Measurements from ENCODE around the gene ACOT8.
"Not testable (repeated sequence)": the region's sequence is repeated elsewhere in the genome, so short reads cannot be mapped to it uniquely, and the experiment has no call there.

The ACOT8 gene

DNA sequence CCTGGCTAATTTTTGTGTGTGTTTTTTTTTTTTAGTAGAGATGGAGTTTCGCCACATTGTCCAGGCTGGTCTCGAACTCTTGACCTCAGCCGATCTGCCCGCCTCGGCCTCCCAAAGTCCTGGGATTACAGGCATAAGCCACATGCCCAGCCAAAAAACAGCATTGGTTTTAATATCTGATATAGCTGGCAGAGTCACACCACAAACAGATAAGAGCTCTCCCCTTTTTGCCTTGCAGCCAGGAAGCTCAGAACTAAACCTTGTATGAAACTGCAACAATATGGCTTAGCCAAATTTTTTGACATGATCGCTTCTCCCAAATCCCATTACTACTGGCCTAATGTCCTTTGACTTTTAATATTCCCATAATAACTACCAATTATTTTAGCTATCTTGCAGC is 4.9 kb downstream of the ACOT8 start:
- no peak for DNase-seq (ENCODE audit: low spot score)

DNA sequence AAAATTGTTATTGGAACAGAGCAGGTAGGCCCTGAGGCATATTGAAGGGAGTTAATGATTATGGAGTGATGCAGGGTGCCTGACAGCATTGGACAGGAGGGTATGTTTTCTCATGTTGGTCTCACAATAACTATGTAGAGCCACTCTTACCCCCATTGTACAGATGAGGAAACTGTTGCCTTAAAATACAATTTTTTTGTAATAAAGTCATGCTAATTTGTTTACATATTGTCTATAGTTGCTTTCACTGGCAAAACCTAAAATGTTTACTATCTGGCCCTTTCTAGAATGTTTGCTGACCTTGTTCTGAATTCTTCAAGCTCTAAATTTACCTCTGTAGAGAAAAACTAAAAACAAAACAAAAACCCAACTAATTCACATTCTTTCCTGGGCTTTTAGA is 5.7 kb downstream of the ACOT8 start:
- DNase-seq (ENCODE audit: low spot score): no peak

DNA sequence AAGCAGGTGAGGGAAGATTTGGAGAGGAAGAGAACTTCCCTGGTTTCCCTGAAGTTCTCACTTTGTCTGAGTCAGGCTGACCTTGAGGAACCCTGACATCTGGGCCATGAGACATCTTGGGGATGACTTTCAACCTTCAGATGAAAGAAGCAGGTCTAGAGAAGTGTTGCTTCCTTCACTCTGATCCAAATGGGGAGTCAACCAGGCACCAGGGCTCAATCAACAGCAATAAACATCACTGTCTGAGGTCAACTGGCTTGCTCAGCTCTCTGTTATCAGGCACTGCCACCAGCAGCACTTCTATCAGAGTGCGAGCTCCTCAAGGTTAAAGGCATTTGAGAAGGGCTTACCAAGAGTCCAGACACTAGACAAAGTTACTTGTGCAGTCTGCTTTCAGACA is 6.3 kb downstream of the ACOT8 start:
- DNase-seq (ENCODE audit: low spot score): no peak

DNA sequence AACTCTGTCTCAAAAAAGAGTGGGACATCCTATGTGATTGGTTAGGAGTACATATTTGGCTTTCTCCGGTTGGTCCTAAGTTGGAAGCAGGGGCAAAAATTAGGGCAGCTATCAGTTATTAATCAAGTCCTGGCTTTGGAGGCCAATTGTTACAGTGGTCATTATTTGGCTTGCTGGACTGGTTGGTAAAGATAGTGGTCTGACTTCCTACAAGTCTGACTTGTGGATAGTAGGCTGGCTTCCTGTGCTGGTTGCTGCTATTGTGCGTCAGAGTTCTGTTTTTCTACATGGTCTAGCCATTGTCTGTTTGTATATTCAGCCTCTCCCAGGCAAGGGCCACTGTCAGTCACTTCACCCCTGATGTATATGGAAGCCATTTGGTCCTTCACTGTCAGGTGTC is 7.0 kb downstream of the ACOT8 start:
- no peak for DNase-seq (ENCODE audit: low spot score)

DNA sequence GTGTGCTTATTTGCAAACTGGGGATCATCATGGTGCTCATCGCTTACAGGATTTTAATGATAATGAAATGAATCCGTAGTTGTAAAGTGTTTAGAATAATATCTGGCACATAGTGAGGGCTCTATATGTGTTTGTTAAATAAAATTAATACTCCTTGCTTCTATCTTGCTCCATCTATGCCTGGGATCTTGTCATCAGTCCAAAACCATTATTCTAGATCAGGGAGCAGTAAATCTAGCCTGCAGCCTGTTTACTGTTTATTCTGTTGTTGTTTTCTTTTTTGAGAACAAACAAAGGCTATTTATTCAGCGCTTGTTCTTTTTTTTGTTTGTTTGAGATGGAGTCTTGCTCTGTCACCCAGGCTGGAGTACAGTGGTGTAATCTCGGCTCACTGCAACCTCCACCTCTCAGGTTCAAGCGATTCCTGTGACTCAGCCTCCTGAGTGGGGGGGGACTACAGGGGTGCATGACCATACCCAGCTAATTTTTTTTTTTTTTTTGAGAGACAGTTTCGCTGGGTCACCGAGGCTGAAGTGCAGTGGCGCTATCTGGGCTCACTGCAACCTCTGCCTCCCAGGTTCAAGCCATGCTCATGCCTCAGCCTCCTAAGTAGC is 8.1 kb downstream of the ACOT8 start:
- no peak for DNase-seq (ENCODE audit: low spot score)

DNA sequence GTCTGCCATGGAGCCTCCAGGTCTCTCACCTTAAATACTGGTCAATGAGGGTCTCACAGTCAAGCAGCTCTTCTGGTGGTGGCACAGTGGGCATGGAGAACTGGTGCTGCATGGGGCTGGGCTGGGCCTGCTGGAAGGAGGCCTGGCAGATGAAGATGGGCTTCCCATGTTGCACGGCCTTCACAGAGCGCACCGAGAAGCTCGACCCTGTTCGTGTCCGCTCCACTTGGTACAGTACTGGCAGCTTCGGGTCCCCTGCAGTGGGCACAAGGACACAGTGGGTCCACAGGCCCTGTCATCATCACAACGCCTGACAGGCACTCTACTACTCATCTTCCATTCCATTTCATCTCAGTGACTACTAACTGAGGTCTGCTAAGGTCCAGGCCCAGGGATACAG is 8.8 kb downstream of the ACOT8 start:
- DNase-seq (ENCODE audit: low spot score): no peak

DNA sequence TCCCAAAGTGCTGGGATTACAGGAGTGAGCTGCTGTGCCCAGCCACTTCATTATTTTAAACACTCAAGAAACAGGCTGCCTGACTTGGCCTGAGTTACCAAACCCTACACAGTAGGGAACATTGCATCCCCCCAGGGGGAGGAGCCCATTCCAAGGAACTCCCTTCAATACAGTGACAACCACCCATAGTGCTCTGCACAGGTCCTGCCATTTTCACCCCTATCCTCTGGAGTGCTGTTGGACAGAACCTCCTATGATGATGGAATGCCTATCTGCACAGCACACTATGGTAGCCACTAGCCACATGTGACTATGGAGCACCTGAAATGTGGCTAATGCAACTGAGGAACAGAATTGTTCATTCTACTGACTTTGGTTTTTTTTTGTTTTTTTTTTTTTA is 11.7 kb downstream of the ACOT8 start:
- DNase-seq (ENCODE audit: low spot score): no peak

DNA sequence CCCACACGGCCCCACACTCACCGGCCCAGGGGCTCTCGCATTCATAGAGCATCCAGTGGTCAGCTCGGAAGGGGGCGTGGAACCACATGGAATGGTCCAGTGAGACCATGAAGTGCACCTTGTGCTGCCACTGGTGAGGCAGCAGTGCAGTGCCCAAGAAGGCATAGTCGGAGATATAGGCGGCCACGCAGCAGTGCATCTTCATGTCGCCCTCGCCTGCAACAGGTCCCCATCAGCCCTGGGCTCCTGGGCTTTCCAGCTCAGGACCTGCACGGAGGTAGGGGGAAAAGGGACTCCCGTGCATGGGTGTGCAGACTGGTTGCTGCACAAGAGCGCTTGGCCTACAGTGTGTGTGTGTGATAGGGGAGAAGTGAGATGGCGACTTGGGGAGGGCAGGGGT is 13.7 kb downstream of the ACOT8 start:
- DNase-seq (ENCODE audit: low spot score): no peak

DNA sequence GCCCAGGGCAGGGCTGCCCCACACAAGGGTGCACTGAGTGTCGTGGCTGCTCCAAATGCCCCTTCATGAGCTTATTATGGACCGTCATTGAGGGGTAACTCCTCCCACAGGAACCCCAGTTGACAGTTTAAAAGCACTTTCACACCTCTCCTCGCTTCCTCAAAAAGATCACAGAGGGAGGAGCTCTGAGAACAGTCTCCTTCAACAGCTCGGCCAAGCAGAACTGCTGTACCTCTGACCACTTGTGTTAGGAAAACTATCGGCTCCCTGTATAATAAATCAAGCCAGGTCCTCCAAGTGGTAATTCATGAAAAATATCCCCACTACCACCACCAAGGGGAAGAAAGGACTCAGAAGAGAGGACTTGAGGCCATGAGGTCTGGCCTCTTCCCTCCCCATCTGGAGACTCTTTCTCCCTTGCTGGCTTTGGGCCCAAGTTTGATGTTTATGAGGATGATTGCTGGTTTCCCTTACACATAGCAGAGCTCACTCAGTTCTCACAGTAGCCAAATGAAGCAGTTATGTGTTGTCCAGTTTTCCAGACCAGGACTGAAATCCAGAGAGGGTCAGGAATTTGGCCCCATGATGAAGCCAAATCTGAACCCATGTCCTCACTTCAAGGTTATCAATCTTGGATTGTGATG is 14.9 kb downstream of the ACOT8 start:
- no peak for DNase-seq (ENCODE audit: low spot score)

DNA sequence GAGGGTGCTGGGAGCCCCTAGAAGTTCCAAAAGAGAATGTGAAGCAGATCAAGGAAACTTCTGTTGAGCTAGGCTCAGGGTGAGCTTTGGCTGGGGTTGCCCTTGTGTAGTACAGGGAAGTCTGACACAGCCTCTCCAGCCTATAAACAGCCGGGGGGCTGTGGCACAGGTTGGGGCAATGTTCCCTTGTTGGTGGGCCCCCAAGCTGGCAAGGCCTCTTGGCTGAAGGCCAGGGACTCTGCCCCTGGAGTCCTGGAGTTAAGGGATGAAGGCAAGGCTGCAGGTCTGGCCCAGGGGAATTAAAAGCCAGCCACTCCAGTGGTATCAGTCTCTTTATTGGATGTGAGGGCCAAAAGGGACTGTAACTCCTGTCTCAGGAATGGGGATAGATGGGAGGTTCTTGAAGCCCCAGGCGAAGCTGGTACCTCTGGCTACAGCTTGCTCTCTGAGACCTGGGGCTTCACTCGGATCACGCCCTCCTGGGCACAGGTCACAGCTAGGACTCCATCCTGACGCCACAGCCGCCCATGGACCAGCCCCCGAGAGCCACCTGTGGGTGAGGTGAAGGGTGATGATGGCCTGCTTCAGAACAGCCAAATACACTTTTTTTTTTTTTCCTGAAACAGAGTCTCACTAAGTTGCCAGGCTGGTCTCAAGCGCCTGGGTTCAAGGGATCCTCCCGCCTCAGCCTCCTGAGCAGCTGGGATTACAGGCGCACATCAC is 15.6 kb downstream of the ACOT8 start:
- DNase-seq (ENCODE audit: low spot score): no peak

DNA sequence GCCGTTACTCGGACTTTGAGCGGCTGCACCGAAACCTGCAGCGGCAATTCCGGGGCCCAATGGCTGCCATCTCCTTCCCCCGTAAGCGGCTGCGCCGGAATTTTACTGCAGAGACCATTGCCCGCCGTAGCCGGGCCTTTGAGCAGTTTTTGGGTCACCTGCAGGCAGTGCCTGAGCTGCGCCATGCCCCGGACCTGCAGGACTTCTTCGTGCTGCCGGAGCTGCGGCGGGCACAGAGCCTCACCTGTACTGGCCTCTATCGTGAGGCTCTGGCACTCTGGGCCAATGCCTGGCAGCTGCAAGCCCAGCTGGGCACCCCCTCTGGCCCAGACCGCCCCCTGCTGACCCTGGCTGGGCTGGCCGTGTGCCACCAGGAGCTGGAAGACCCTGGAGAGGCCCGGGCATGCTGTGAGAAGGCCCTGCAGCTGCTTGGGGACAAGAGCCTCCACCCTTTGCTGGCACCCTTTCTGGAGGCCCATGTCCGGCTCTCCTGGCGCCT is 16.4 kb downstream of the ACOT8 start:
- DNase-seq (ENCODE audit: low spot score): no peak

DNA sequence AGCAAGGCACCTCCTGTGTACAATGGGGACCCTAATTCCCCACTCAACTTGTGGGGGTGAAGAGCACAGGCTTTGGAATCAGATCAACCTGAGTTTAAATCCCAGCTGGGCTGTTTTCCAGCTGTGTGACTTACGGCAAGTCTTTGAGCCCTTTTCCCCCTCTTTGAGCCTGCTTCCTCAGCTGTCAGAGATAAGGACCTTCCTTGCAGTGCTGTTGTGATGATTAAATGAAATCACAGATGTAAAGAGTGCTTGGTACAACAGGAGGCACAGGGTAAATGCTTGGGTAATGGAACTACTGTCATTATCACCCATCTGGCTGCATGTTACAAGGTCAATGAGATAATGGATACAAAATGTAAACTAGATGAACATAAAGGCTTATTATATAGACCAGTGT is 20.4 kb downstream of the ACOT8 start:
- no peak for DNase-seq (ENCODE audit: low spot score)

DNA sequence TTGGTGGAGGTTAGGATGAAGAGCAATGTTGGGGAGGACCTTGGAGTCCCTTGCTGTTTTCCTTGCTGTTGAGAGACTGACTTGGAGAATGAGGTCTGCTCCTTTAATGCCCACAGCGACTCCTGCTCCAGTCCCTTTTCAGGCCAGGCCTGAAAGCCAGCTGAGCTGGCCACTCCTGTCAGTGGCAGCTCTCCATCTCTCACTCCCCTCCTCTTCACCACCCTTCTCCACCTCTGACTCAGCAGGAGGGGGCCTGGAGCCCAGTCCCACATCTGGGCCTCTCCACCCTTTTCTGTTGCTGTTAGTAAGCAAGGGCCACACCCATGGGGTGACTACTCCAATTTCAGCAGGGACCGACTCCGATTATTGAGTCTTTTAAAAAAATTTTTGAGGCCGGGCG is 21.4 kb downstream of the ACOT8 start:
- no peak for DNase-seq (ENCODE audit: low spot score)

DNA sequence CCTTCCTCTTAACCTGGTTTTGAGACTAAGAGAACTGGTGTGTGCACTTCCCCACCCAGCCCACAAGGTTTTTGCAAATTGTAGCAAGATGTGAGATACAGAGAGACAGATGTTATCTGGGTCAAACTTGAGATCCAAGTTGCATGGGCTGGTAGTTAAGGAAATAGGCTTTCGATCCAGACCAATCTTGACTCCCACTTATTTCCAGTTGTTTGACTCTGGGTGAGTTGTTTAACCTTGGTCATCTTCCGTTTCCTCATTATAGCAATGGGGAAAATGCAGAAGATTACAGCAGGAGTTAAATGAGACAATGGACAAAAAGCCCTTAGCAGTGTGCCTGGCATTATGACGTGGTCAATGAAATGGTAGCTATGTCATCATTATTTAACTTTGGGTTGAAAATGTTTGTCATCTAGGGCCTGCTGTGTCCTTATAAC is 21.8 kb downstream of the ACOT8 start:
- DNase-seq (ENCODE audit: low spot score): no peak

DNA sequence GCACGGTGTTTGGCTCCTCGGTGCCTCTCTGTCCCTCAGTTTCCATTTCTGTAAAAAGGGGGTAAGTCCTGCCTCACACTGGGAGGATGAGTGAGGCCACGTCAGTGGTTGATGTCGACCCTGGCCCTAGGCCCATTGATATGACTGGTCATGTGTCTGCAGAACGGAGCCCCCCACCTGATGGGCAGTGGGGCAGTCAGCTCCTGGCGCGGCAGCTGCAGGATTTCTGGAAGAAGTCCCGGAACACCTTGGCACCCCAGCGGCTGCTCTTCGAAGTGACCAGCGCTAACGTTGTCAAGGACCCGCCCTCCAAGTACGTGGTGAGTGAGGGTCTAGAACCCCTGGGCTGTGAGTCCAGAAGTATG is 22.4 kb downstream of the ACOT8 start:
- DNase-seq (ENCODE audit: low spot score): no peak

DNA sequence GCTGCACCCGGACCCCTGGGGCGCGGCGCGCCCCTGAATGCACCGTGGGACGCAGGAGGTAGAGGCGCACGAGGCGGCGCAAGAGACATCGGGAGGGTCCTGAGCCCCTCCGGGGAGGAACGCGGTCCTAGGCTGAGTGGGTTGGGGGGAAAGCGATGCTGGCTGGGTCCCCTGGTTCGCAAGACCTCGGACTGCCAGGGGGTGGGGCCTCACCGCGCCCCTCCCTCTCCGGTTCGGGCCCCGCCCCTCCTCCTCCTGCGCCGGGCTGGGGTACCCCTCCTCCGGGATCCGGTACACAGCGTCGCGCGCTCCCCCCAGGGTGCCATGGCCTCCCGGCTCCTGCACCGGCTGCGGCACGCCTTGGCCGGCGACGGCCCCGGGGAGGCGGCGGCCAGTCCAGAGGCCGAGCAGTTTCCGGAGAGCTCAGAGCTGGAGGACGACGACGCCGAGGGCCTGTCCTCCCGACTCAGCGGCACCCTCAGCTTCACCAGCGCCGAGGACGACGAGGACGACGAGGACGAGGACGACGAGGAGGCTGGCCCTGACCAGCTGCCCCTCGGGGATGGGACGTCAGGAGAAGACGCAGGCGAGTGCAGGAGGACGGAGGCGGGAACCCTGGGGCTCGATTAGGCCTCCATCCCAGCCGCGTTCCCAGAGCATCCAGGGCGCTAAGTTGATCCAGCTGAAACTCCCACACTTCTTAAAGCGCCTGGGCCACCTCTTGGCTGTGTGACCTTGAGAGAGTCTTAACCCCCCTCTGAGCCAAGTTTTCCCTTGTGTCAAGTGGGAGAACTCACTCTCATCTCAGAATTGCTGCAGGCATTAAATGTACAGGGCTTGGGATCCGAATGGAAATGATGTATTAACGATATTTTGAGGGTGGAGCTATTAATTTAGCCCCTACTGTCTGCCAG is 23.1 kb downstream of the ACOT8 start:
- peak; percentile 75 for DNase-seq (ENCODE audit: low spot score)

DNA sequence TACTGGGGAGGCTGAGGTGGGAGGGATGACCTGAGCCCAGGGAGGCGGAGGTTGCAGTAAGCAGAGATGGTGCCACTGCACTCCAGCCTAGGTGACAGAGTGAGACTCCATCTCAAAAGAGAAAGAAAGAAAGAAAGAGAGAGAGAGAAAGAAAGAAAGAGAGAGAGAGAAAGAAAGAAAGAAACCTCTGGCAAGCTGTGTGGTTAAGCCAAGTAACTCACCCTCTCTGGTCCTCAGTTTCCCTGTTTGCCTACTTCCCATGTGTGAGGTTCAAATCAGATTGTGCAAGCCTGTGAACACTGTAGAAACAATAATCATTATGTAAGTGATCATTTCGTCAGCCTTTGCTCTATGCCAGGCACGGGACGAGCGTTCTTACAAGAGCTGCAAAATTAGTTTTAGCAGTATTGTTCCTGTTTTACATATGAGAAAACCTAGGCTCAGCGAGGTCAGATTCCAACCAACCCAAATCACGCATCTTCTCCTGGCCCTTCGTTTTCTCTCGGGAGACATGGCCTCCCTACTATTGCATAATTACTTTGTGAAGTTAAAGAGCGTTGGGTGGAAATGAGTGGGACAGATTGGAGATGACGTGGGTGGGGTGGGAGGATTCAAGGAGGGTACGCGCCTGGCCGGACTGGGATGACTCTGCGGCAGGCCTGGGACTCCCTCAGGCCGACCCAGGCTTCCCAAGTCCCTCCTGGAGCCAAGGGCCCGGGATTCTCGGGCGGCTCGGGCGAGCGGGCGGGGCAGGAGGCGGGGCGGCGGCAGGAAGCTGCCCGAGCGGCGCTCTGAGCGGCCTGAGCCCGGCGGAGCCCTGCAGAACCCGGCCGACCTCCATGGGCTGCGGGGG is 23.9 kb downstream of the ACOT8 start, which contains the start of gene SNX21:
Gene SNX21, plus strand, starts transcription at position 770 of the 853 bp plus-strand sequence. CDS start 121 bp downstream, outside the sequence.
- DNase-seq (ENCODE audit: low spot score): peak; percentile 77

DNA sequence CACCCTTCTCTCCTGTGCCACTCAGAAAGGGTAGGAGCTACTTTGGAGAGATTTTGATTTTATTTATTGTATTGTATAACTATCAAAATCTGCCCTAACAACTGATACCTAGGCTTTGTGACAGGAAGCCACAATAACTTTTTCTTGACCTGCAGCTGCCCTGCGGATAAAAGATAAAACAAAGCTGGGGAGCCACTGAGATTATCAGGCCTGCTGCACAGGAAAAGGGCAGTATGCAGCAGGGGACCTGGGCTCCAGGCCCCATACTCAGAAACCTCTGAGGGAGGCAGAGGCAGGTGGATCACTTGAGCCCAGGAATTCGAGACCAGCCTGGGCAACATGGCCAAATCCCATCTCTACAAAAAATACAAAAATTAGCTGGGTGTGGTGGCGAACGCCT is 24.6 kb downstream of the ACOT8 start:
- no peak for DNase-seq (ENCODE audit: low spot score)

DNA sequence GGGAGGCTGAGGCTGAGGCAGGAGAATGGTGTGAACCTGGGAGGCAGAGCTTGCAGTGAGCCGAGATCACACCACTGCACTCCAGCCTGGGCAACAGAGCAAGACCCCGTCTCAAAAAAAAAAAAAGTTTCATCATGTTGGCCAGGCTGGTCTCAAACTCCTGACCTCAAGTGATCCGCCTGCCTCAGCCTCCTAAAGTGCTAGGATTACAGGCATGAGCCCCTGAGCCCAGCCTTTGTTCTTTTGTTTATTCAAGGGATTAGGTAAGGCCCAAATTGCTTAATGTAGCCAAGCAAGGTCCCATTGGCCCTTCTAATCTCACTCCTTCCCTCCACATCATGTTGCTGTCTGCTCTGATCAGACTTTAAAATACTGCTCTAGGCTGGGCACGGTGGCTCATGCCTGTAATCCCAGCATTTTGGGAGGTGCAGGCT is 27.5 kb downstream of the ACOT8 start:
- not testable (repeated sequence) for DNase-seq (ENCODE audit: low spot score)

DNA sequence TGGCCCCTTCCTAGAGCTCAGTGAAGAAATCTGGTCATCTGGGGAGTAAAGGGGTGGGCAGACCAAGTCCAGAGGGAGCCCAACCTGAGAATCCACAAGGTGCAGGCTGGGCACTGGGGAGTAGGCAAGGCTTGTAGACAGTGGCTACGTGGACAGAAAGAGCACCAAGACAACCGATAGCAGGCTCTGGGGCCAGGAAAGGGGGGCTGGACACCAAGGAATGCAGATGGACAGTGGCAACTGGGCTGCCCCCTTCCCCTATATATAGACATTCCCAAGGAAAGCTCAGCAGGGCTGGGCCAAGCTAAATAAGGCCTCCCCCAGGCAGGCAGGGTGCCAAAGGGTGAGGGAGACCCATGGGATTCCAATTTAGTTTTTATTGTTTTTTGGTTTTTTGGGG is 28.6 kb downstream of the ACOT8 start:
- no peak for DNase-seq (ENCODE audit: low spot score)

DNA sequence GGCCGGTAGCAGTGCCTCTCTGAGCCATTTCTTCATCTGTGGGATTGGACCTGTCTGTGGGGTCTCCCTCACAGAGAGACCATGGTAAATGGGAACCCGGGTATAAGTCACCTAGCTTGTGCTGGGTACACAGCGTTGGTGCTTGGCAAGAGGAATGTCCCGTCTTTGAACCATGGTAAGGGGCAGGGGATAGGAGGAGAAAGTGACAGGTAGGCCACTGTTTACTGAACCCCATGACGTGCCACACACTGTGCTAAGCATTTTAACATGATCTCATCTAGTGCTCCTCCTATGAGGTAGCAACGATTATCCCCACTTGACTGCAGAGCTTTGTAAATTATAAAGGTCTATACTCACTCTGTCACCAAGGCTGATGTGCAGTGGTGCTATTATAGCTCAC is 29.5 kb downstream of the ACOT8 start:
- DNase-seq (ENCODE audit: low spot score): no peak
